H9 (cell line): ENCODE data around the gene EID2. TPM values are rescaled to one million over a fixed set of nuclear protein-coding genes. Genes with fewer than 3 reads are reported as not detected.
A peak's percentile ranks its signal among the peaks of the same experiment; 100 is the strongest.

Source experiments
- DNase-seq: peaks from one replicate; pipeline ENCODE4 v3.0.0-alpha.2; 2017
- H2AFZ ChIP-seq: one replicate; pipeline ENCODE4 v1.6.1; 2013; ENCODE audit warnings: mild to moderate bottlenecking, low read length, control low read depth, moderate library complexity
- H2AK5ac ChIP-seq: 2 replicates; pipeline ENCODE4 v1.6.1; 2013; ENCODE audit warnings: low read length, control low read depth, mixed read lengths; ENCODE audit not compliant: insufficient read length
- H2BK120ac ChIP-seq: one replicate; pipeline ENCODE4 v1.6.1; 2013; ENCODE audit warnings: low read depth, mild to moderate bottlenecking, low read length, control low read depth, inconsistent platforms; ENCODE audit not compliant: poor library complexity, severe bottlenecking
- H2BK12ac ChIP-seq: 2 replicates; pipeline ENCODE4 v1.6.1; 2013; ENCODE audit warnings: low read length, control low read depth, mixed read lengths, low read depth; ENCODE audit not compliant: insufficient read length
- H2BK15ac ChIP-seq: 2 replicates; pipeline ENCODE4 v1.6.1; 2013; ENCODE audit warnings: low read depth, low read length, control low read depth
- H2BK20ac ChIP-seq: one replicate; pipeline ENCODE4 v1.6.1; 2013; ENCODE audit warnings: low read depth, mild to moderate bottlenecking, low read length, control low read depth, inconsistent platforms; ENCODE audit not compliant: poor library complexity, severe bottlenecking
- H2BK5ac ChIP-seq: 2 replicates; pipeline ENCODE4 v1.6.1; 2013; ENCODE audit warnings: low read length, control low read depth, mixed read lengths; ENCODE audit not compliant: insufficient read length
- H3K14ac ChIP-seq: 2 replicates; pipeline ENCODE4 v1.6.1; 2013; ENCODE audit warnings: low read length, control low read depth; ENCODE audit not compliant: insufficient read depth
- H3K18ac ChIP-seq: 2 replicates; pipeline ENCODE4 v1.6.1; 2013; ENCODE audit warnings: low read depth, mild to moderate bottlenecking, mixed read lengths, low read length, control low read depth; ENCODE audit not compliant: insufficient read length
- H3K23ac ChIP-seq: 2 replicates; pipeline ENCODE4 v1.6.1; 2013; ENCODE audit warnings: low read length, control low read depth, mixed read lengths, low read depth; ENCODE audit not compliant: insufficient read length
- H3K23me2 ChIP-seq: 2 replicates; pipeline ENCODE4 v1.6.1; 2013; ENCODE audit warnings: low read depth, mild to moderate bottlenecking, mixed read lengths, low read length, control low read depth; ENCODE audit not compliant: insufficient read length, poor library complexity, severe bottlenecking
- H3K27ac ChIP-seq: 2 replicates; pipeline ENCODE4 v1.5.1; 2013; ENCODE audit warnings: low read length, control low read depth, mixed read lengths, low read depth; ENCODE audit not compliant: insufficient read length
- H3K27me3 ChIP-seq: 2 replicates; pipeline ENCODE4 v1.6.1; 2013; ENCODE audit warnings: low read length, control low read depth, inconsistent platforms; ENCODE audit not compliant: insufficient read depth
- H3K4ac ChIP-seq: 2 replicates; pipeline ENCODE4 v1.6.1; 2013; ENCODE audit warnings: low read depth, mild to moderate bottlenecking, control low read depth, inconsistent platforms, low read length, moderate library complexity
- H3K4me1 ChIP-seq: 2 replicates; pipeline ENCODE4 v1.6.1; 2013; ENCODE audit warnings: low read length, control low read depth, inconsistent platforms; ENCODE audit not compliant: insufficient read depth
- H3K4me2 ChIP-seq: 2 replicates; pipeline ENCODE4 v1.6.1; 2013; ENCODE audit warnings: low read length, control low read depth, mixed read lengths; ENCODE audit not compliant: insufficient read length, insufficient read depth
- H3K56ac ChIP-seq: 2 replicates; pipeline ENCODE4 v1.6.1; 2013; ENCODE audit warnings: low read depth, mild to moderate bottlenecking, mixed read lengths, low read length, control low read depth; ENCODE audit not compliant: insufficient read length
- H3K79me1 ChIP-seq: 2 replicates; pipeline ENCODE4 v1.6.1; 2013; ENCODE audit warnings: low read depth, mild to moderate bottlenecking, moderate library complexity, low read length, control low read depth, inconsistent platforms; ENCODE audit not compliant: insufficient read depth, poor library complexity, severe bottlenecking
- H3K79me2 ChIP-seq: 2 replicates; pipeline ENCODE4 v1.6.1; 2013; ENCODE audit warnings: low read length, control low read depth, inconsistent platforms; ENCODE audit not compliant: insufficient read depth
- H3K9ac ChIP-seq: 2 replicates; pipeline ENCODE4 v1.6.1; 2013; ENCODE audit warnings: low read length, control low read depth, mixed read lengths; ENCODE audit not compliant: insufficient read length; ENCODE audit errors: extremely low read depth
- H3K9me3 ChIP-seq: one replicate; pipeline ENCODE4 v1.6.1; 2013; ENCODE audit warnings: low read depth, low read length, inconsistent platforms; ENCODE audit not compliant: control insufficient read depth
- H3T11ph ChIP-seq: one replicate; pipeline ENCODE4 v1.6.1; 2013; ENCODE audit warnings: mild to moderate bottlenecking, low read length, control low read depth, inconsistent platforms
- H4K20me1 ChIP-seq: one replicate; pipeline ENCODE4 v1.6.1; 2013; ENCODE audit not compliant: control insufficient read depth, insufficient read length, insufficient read depth
- H4K5ac ChIP-seq: 2 replicates; pipeline ENCODE4 v1.6.1; 2013; ENCODE audit warnings: low read depth, mild to moderate bottlenecking, mixed read lengths, low read length, control low read depth; ENCODE audit not compliant: insufficient read length
- H4K8ac ChIP-seq: replicated peaks from 2 replicates; pipeline ENCODE4 v1.6.1; 2013; ENCODE audit warnings: low read length, control low read depth, mixed read lengths, low read depth; ENCODE audit not compliant: insufficient read length
- H4K91ac ChIP-seq: 2 replicates; pipeline ENCODE4 v1.6.1; 2013; ENCODE audit warnings: low read depth, mild to moderate bottlenecking, moderate library complexity, mixed read lengths, low read length, control low read depth; ENCODE audit not compliant: insufficient read length
- H3K27ac Mint-ChIP-seq, 3 experiments: 2 replicates in 2 of 3; 3 replicates in 1 of 3; pipeline ENCODE4 v1.8.0; 2020 to 2021; ENCODE audit warnings: mixed read lengths in 3 of 3, mild to moderate bottlenecking in 1 of 3, moderate library complexity in 1 of 3
- H3K27me3 Mint-ChIP-seq: 2 replicates; pipeline ENCODE4 v1.8.0; 2021; ENCODE audit warnings: low read depth, mild to moderate bottlenecking, moderate library complexity, mixed read lengths
- H3K36me3 Mint-ChIP-seq, 3 experiments: 2 replicates in 2 of 3; 3 replicates in 1 of 3; pipeline ENCODE4 v1.8.0; 2020 to 2021; ENCODE audit warnings: low read depth in 3 of 3, mixed read lengths in 3 of 3; ENCODE audit not compliant: insufficient read depth in 1 of 3
- H3K4me1 Mint-ChIP-seq, 2 experiments: 2 replicates each; pipeline ENCODE4 v1.8.0; 2020; ENCODE audit warnings: mixed read lengths in 2 of 2
- H3K4me3 Mint-ChIP-seq, 2 experiments: 2 replicates in 1 of 2; 3 replicates in 1 of 2; pipeline ENCODE4 v1.8.0; 2020 to 2021; ENCODE audit warnings: mild to moderate bottlenecking in 2 of 2, mixed read lengths in 2 of 2, moderate library complexity in 1 of 2
- H3K9me3 Mint-ChIP-seq, 2 experiments: 2 replicates in 1 of 2; 3 replicates in 1 of 2; pipeline ENCODE4 v1.8.0; 2020; ENCODE audit warnings: mild to moderate bottlenecking in 2 of 2, mixed read lengths in 2 of 2, moderate library complexity in 1 of 2
- CTCF ChIP-seq: fragments of 200-600 bp; sonication (generic); conservative IDR thresholded peaks from 3 replicates; pipeline ENCODE4 v1.8.0; 2021; ENCODE audit warnings: antibody characterized with exemption, mild to moderate bottlenecking
- WGBS: extraction: QIAGEN DNeasy Blood & Tissue Kit; methylation state at CpG from one replicate; pipeline ENCODE4 v1.1.7; 2013; ENCODE audit warnings: missing lambda C conversion rate, low lambda C conversion rate, mixed read lengths; ENCODE audit not compliant: insufficient read length; ENCODE audit errors: extremely low coverage; 5-methylcytosine and 5-hydroxymethylcytosine counted together
- total RNA-seq: library from RNA; stranded (reverse); gene quantifications from 2 replicates; pipeline ENCODE4 v1.2.1, GENCODE V29; 2021

Gene EID2
- total RNA-seq, 1 experiment from 2014 or later = 18.8 TPM

- H3K4me1 Mint-ChIP-seq = peaks cover 26 to 27% of the 10 kb centered on the region in 2 experiments
- no CpG with 5 or more reads among the region's 9 CpGs for WGBS
- no peak overlapping the region for H3K4ac ChIP-seq
- H2BK20ac ChIP-seq = no peak overlapping the region
- H3K27ac Mint-ChIP-seq = peak overlapping the region; percentile 90 to 91 (median 91)
- H4K20me1 ChIP-seq = no peaks in the 10 kb centered on the region
- no peak overlapping the region for H2AK5ac ChIP-seq
- no peak overlapping the region for H2BK5ac ChIP-seq
- TF ChIP-seq CTCF = no peak
- H3K18ac ChIP-seq = no peak overlapping the region
- peak overlapping the region; percentile 6 for H3K4me2 ChIP-seq
- no peak overlapping the region for H2AFZ ChIP-seq
- no peak overlapping the region for H3K14ac ChIP-seq
- H3K79me2 ChIP-seq = no peaks in the 10 kb centered on the region; the same call in 1 of the 2 replicates
- H2BK12ac ChIP-seq = no peak overlapping the region
- no peak overlapping the region for H4K8ac ChIP-seq
- H3K9me3 Mint-ChIP-seq = no peaks in the 10 kb centered on the region; a peak in 1 of 5 replicates
- peaks cover 3% of the 10 kb centered on the region; the same call in 1 of the 2 replicates for H3K4me1 ChIP-seq
- no peak overlapping the region for H3K27ac ChIP-seq
- no peak overlapping the region for H2BK120ac ChIP-seq
- no peaks in the 10 kb centered on the region for H3K27me3 ChIP-seq
- peak; percentile 65 for DNase-seq
- H4K5ac ChIP-seq = no peak overlapping the region
- no peaks in the 10 kb centered on the region for H3K9me3 ChIP-seq
- H4K91ac ChIP-seq = no peak overlapping the region
- H3T11ph ChIP-seq = no peak overlapping the region
- no peak overlapping the region for H2BK15ac ChIP-seq
- peaks cover 4% of the 10 kb centered on the region for H3K79me1 ChIP-seq
- no peak overlapping the region for H3K23ac ChIP-seq
- H3K4me3 Mint-ChIP-seq = peak overlapping the region; percentile 55 to 66; a peak in 4 of 5 replicates
- H3K9ac ChIP-seq = no peak overlapping the region
- H3K36me3 Mint-ChIP-seq = peaks cover 12 to 20% (median 19%) of the 10 kb centered on the region in 3 experiments; a peak in 6 of 7 replicates
- H3K23me2 ChIP-seq = peaks cover 10% of the 10 kb centered on the region
- H3K56ac ChIP-seq = no peak overlapping the region
- H3K27me3 Mint-ChIP-seq = peaks cover 24% of the 10 kb centered on the region
Measured at GRCh38 chr19:39518975-39519374, 21.0 kb downstream of the EID2 start.
